HG03378 (cell line): ENCODE measurements around the gene GLIS1.

ENCODE experiments used
- ATAC-seq: cut with Tn5 transposase; IDR thresholded peaks from one replicate; pipeline ENCODE4 v1.9.1; 2021; ENCODE audit warnings: mild to moderate bottlenecking, moderate library complexity; ENCODE audit not compliant: unreplicated experiment

The GLIS1 gene

GRCh38 chr1:53681351-53681976, 57.5 kb downstream of the GLIS1 start:
- no peak for ATAC-seq

DNA sequence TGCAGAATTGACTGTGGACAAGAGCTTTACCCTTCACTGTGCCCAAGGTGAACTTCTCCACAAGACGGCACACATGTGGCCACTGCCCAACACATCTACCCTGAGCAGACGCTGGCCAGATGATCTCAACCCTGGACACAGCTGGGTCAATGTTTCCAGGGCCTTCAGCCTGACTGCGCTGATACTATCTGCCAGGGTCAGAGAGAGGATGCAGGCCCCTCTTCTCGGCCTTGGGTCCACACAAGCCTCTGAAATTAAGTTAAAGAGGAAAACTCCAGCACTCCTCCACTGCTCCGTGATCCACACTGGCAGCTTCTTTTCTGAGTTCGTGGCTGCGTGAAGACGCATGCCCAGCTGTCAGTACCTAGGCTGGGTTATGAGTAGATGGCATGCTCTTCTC, 58.1 kb downstream of the GLIS1 start:
- ATAC-seq = no peak

- no peak for ATAC-seq
Observed at GRCh38 chr1:53678938-53679825, 59.8 kb downstream of the GLIS1 start.

GRCh38 chr1:53678507-53678906, 60.5 kb downstream of the GLIS1 start:
- ATAC-seq = no peak

GRCh38 chr1:53678046-53678445, 60.9 kb downstream of the GLIS1 start:
- no peak for ATAC-seq

DNA sequence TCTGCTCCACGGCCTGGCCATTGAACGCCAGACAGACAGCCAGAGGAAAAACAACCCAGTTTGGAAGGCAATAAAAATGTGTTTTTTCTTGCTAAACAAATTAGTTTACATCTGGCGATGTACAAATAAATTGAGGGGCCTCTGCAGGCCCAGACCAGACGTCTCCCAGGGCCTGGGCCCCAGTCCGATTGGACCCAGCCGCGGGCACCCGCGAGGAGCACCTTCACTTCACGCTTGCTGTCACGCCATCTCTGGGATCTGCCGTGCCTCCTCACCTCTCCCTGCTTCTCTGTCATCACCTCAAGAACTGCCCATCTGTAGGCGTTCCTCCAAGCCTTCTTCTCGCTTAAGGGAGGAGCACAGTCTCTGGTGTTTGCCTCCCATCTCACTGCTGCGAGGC, 61.5 kb downstream of the GLIS1 start:
- no peak for ATAC-seq

GRCh38 chr1:53672785-53673184, 66.2 kb downstream of the GLIS1 start:
- no peak for ATAC-seq

DNA sequence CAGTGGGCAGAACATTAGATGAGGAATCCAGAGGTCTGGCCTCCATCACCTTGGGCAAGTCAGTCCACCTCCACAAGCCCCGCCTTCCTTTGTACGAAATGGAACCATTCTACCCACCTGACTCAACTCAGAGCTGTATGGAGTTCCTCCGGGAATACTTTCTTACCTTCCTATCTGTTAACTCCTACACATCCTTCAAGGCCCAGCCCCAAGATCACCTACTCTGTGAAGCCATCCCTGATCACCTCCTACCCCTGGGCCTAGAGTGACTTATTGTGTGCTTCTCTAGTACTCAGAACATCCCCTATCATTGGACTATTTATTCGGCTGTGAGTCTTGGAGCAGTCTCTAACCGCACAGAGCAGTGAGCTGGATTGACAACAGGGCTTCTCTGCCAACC, 66.7 kb downstream of the GLIS1 start:
- ATAC-seq = no peak

DNA sequence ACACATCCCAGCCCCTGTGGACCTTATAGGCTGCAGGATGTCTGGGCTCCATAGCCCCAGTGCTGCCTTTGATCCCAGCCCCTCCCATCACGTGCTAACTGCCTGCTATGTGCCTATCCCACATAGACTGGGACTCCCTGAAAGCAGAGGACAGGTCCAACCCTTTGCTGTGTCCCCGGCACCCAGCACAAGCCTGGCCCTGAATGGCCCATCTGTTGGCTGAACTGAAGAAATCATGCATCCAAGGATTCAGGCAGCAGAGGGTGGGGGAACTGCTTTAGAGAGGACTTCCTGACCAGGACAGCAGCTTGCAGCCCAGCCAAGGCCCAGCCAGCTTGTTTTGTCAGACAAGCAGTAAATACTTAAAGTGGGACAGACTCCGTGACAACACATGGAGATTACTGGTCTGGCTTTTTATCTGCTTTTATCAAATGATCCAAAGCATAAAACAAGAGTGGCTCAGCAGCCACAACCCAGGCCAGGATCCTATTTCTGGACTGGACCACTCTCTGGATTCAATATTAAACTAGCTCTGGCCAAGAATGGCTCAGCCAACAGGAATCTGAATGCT, 69.3 kb downstream of the GLIS1 start:
- ATAC-seq = no peak

DNA sequence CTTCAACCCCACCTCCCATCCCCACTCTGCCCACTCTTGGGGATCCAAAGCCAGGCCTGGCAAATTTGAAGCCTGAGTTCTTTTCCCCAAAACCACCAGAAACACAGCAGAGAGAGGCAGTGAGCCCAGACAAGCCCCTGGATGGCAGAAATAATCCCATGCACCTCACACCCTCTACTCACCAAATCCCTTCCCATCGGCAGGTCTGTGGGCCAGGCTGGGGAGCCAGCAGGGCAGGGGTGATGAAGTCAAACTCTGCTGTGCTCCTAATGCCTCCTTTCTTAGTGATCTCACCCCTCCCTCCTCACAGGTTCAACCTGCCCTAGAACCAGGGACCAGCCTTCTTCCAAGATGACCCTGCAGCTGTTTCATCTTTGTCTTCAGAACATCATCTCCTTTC, 72.4 kb downstream of the GLIS1 start:
- no peak for ATAC-seq

- no peak for ATAC-seq
Observed at GRCh38 chr1:53665996-53666395, 73.0 kb downstream of the GLIS1 start.

DNA sequence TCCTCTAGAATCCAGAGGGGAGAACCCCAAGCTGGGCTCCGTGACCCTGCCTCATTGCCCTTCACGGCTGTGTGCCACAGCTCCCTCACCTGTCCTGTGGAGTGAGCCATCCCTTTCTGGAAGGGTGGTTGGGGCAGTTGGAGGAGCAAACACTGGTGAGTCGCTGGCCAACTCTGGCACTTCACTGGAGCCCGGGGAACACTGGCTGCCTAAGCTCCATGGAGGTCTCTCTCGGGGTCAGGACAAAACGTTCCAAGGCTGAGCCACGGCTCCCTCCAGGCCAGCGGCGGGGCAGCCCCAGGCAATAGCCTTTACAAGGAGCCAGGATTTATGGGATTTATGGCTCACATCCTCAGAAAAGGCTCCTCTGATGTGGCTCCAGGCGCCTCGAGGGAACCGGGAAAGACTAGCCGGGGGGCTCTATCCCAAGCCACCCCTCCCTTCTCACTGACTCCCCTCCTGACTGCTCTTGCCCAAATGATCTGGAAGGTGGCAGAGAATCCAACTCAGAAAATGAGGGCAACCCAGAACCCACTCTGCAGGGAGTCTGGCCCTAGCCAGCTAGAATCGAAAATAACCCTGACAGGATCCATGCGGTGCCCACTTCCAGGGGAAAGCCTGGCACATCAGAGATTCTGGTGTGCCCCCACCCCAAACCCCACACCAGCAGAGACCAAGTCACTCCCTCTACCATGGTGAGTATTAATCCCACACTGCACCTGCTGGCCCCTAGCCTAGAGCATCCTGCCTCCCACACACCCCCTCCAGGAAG, 75.2 kb downstream of the GLIS1 start:
- ATAC-seq = no peak

DNA sequence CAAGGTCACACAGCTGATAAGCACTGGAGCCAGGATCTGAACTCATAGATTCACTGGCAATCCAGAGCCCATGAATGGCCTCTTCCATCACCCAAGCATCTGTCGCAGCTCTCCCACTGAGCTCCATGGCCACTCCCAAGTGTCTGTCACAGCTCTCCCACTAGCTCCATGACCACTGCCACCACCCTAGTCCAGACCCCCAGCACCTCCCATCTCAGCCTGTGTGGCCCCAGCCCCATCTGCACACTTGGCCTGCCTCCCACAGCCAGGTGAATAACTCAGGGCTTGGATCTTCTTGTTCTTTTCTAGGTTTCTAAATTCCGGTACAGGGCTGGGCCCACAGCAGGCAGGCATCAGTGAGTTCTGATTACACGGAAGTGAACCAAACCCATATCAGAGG, 76.0 kb downstream of the GLIS1 start:
- no peak for ATAC-seq

DNA sequence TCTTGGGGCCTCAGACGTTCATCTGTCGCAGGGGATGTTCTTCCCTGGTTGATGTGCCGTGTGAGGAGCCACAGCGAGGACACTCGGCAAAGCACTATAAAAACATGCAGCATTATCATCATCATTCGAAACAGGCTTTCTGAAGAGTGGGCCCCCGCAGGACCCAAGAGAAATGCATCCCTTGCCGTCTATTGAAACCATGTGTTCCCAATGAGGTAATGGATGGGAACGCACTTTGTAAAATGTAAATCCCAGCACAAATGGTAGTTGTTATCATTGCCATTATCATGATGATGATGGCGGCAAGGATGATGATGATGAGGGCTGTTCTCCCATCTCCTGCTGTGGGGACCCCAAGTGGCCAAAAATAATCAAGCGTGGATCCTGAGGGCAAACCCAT, 76.8 kb downstream of the GLIS1 start:
- no peak for ATAC-seq

DNA sequence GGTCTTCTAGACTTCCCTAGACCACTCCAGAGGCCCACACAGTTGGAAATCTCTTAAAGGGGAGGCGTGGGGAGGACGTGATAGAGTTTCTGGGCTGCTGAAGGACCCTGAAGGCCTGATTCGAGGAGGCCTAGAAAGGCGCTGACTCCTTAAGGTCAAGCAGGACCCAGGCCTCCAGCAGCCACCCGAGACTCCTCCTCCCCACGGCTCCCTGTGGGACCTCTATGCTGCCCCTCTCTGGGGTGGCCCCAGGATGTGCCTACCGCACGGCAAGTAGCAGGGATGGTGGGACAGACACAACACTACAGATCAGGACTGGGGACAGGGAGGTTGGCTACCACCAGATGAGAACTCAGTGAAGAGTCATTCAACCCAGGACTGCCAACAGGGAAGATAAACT, 77.5 kb downstream of the GLIS1 start:
- no peak for ATAC-seq

GRCh38 chr1:53660666-53661065, 78.3 kb downstream of the GLIS1 start:
- ATAC-seq = no peak

DNA sequence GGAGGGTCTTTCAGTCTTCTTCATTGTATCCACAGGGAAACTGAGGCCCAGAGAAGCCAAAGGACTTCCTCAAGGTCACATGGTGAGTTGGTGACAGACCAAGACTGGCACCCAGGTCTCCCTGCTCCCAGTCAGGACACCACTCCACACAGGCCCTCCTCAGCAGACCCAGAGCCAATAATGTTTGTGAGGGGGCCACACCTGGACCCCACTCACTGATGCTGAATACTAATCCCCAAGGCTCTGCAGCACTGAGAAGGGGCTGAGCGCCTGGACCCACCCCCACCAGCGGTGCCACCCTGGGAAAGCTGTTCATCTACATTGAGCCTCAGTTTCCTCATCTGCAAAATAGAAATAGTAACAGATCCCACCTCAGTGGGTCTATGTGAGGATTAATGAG, 79.5 kb downstream of the GLIS1 start:
- ATAC-seq = no peak

DNA sequence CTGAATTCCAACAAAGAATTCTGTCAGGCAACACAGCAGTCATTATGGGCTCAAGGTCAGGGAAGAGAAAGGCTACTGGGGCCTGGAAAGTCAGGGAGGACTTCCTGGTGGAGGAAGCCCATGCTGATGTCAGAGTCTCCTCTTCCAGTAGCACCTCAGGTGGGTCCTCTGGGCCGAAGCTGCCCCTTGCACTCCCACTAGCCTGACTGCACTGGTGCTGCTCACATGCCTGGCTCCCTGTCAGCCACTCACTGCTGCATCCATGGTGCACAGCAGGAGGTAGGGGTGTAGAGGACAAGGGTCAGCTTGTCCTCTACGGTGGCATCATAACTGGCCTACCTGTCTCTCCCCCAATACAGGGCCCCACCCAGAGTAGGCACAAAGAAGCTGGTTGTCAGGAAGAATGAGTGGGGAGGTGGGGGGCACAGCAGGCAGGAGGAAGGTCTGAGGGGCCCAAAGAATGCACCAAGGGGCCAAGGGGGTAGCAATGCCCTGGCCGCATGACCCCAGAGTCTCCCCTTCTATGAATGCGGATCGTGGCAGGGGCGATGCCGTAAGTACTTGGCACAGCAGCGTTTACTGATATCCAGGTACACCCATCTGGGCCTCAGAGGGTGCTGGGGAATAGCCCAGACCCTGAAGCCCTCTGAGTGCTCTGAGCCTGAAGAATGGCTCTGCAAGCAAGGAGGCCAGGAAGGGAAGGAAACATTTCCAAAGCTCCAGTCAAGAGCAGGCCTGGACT, 80.3 kb downstream of the GLIS1 start:
- no peak for ATAC-seq

DNA sequence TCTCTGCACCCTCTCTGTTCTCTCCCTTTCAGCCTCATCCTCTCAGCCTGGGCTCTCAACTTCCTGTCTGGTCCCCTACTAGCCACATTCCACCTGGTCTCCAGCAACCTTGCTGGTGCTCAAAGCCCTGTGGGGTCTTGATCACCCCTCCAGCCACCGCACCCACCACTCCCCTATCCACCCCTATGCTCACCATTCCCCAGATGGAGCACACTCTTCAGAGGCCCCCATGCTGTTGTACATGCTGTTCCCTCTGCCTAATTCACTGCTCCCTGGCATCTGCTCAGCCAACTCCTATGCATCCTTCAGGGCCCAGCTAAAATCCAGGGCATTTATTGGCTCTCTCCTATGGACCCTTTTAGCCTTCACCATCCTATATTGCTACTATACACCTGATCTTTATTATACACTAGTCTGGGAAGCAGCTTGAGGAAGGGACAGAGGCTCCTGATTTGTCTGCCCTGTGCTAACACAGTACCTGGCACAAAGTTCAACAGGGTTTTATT, 81.0 kb downstream of the GLIS1 start:
- no peak for ATAC-seq

- no peak for ATAC-seq
Observed at GRCh38 chr1:53657531-53657805, 81.5 kb downstream of the GLIS1 start.
